Measurements from ENCODE around the gene MYO5A.

The MYO5A gene

GRCh38 chr15:52278636-52279367, 249.9 kb downstream of the MYO5A start:
- Histone ChIP-seq H3K9ac (no peak overlapping the region), H3K9me3 (no peaks in the 10 kb centered on the region), H3K36me3 (peaks cover 98% of the 10 kb centered on the region), H4K20me1 (peaks cover 53% of the 10 kb centered on the region), H3K27me3 (no peaks in the 10 kb centered on the region), H3K4me3 (no peak overlapping the region), H3K4me2 (no peak overlapping the region), H3K27ac (no peak overlapping the region), H3K4me1 (no peaks in the 10 kb centered on the region)
- TF ChIP-seq Cebpa-rat (IDR thresholded peaks at IDR 0.05), result no peak

GRCh38 chr15:52278135-52278534, 250.5 kb downstream of the MYO5A start:
- Histone ChIP-seq H3K4me2 (no peak overlapping the region), H3K36me3 (peaks cover 100% of the 10 kb centered on the region), H3K27ac (no peak overlapping the region), H3K9me3 (no peaks in the 10 kb centered on the region), H3K27me3 (no peaks in the 10 kb centered on the region), H4K20me1 (peaks cover 46% of the 10 kb centered on the region), H3K4me3 (no peak overlapping the region), H3K4me1 (no peaks in the 10 kb centered on the region), H3K9ac (no peak overlapping the region)
- no peak for TF ChIP-seq Cebpa-rat (IDR thresholded peaks at IDR 0.05)

- H3K4me2 ChIP-seq, result no peak overlapping the region
- no peaks in the 10 kb centered on the region for H3K4me1 ChIP-seq
- H3K9ac ChIP-seq, result no peak overlapping the region
- no peak overlapping the region for H3K27ac ChIP-seq
- H3K4me3 ChIP-seq, result no peak overlapping the region
- no peak for TF ChIP-seq Cebpa-rat (IDR thresholded peaks at IDR 0.05)
- H4K20me1 ChIP-seq, result peaks cover 41% of the 10 kb centered on the region
- no peaks in the 10 kb centered on the region for H3K9me3 ChIP-seq
- H3K36me3 ChIP-seq, result peaks cover 100% of the 10 kb centered on the region
- H3K27me3 ChIP-seq, result no peaks in the 10 kb centered on the region
Measured at GRCh38 chr15:52277575-52277974, 251.1 kb downstream of the MYO5A start.

- Histone ChIP-seq H3K4me1 (no peaks in the 10 kb centered on the region), H3K36me3 (peaks cover 100% of the 10 kb centered on the region), H3K27me3 (no peaks in the 10 kb centered on the region), H3K27ac (no peak overlapping the region), H3K4me2 (no peak overlapping the region), H3K9me3 (no peaks in the 10 kb centered on the region), H3K9ac (no peak overlapping the region), H3K4me3 (no peak overlapping the region), H4K20me1 (peaks cover 28% of the 10 kb centered on the region)
- TF ChIP-seq Cebpa-rat (IDR thresholded peaks at IDR 0.05), result no peak
Measured at GRCh38 chr15:52276256-52276770, 252.4 kb downstream of the MYO5A start.

- no peak overlapping the region for H3K9ac ChIP-seq
- peaks cover 88% of the 10 kb centered on the region for H3K36me3 ChIP-seq
- no peaks in the 10 kb centered on the region for H3K27me3 ChIP-seq
- peaks cover 12% of the 10 kb centered on the region for H3K4me1 ChIP-seq
- no peak overlapping the region for H3K27ac ChIP-seq
- peaks cover 6% of the 10 kb centered on the region; the same call in 1 of the 2 replicates for H4K20me1 ChIP-seq
- TF ChIP-seq Cebpa-rat (IDR thresholded peaks at IDR 0.05), result no peak
- H3K9me3 ChIP-seq, result no peaks in the 10 kb centered on the region
- H3K4me3 ChIP-seq, result no peak overlapping the region
- no peak overlapping the region for H3K4me2 ChIP-seq
Measured at GRCh38 chr15:52263563-52264282, 265.0 kb downstream of the MYO5A start.

GRCh38 chr15:52262364-52262763, 266.3 kb downstream of the MYO5A start:
- Histone ChIP-seq H4K20me1 (peaks cover 14% of the 10 kb centered on the region), H3K4me3 (no peak overlapping the region), H3K9ac (no peak overlapping the region; the same call in 1 of the 2 replicates), H3K4me2 (peak overlapping the region; percentile 27), H3K4me1 (peaks cover 19% of the 10 kb centered on the region), H3K36me3 (peaks cover 74% of the 10 kb centered on the region), H3K9me3 (no peaks in the 10 kb centered on the region), H3K27ac (no peak overlapping the region), H3K27me3 (no peaks in the 10 kb centered on the region)
- no peak for TF ChIP-seq Cebpa-rat (IDR thresholded peaks at IDR 0.05)

- Histone ChIP-seq H3K36me3 (peaks cover 67% of the 10 kb centered on the region), H3K27me3 (no peaks in the 10 kb centered on the region), H3K27ac (no peak overlapping the region), H3K9me3 (no peaks in the 10 kb centered on the region), H3K4me3 (no peak overlapping the region), H3K4me1 (peaks cover 26% of the 10 kb centered on the region), H3K4me2 (peak overlapping the region; percentile 27), H4K20me1 (peaks cover 18% of the 10 kb centered on the region), H3K9ac (no peak overlapping the region; the same call in 1 of the 2 replicates)
- TF ChIP-seq Cebpa-rat (IDR thresholded peaks at IDR 0.05), result no peak
Measured at GRCh38 chr15:52261498-52262242, 267.0 kb downstream of the MYO5A start.

GRCh38 chr15:52261026-52261425, 267.7 kb downstream of the MYO5A start:
- Histone ChIP-seq H3K27me3 (no peaks in the 10 kb centered on the region), H3K36me3 (peaks cover 63% of the 10 kb centered on the region), H3K9ac (no peak overlapping the region), H3K4me2 (no peak overlapping the region), H3K9me3 (no peaks in the 10 kb centered on the region), H4K20me1 (peaks cover 18% of the 10 kb centered on the region), H3K4me3 (no peak overlapping the region), H3K27ac (no peak overlapping the region), H3K4me1 (peaks cover 29% of the 10 kb centered on the region)
- no peak for TF ChIP-seq Cebpa-rat (IDR thresholded peaks at IDR 0.05)

- no peak for TF ChIP-seq Cebpa-rat (IDR thresholded peaks at IDR 0.05)
- no peak overlapping the region for H3K27ac ChIP-seq
- no peaks in the 10 kb centered on the region for H3K9me3 ChIP-seq
- H3K4me2 ChIP-seq, result no peak overlapping the region
- no peaks in the 10 kb centered on the region for H3K27me3 ChIP-seq
- H3K36me3 ChIP-seq, result peaks cover 57% of the 10 kb centered on the region
- no peak overlapping the region for H3K4me3 ChIP-seq
- peaks cover 38% of the 10 kb centered on the region for H3K4me1 ChIP-seq
- H3K9ac ChIP-seq, result no peak overlapping the region
- peaks cover 18% of the 10 kb centered on the region for H4K20me1 ChIP-seq
Measured at GRCh38 chr15:52259503-52259902, 269.2 kb downstream of the MYO5A start.

Measured in BLaER1 (cell line).